ENCODE results near the gene MSRB2. TPM values are rescaled to one million over a fixed set of nuclear protein-coding genes. Genes with fewer than 3 reads are reported as not detected.

Gene MSRB2
- polyA plus RNA-seq, 1 donor from 2014 or later = 15.3 TPM

DNA sequence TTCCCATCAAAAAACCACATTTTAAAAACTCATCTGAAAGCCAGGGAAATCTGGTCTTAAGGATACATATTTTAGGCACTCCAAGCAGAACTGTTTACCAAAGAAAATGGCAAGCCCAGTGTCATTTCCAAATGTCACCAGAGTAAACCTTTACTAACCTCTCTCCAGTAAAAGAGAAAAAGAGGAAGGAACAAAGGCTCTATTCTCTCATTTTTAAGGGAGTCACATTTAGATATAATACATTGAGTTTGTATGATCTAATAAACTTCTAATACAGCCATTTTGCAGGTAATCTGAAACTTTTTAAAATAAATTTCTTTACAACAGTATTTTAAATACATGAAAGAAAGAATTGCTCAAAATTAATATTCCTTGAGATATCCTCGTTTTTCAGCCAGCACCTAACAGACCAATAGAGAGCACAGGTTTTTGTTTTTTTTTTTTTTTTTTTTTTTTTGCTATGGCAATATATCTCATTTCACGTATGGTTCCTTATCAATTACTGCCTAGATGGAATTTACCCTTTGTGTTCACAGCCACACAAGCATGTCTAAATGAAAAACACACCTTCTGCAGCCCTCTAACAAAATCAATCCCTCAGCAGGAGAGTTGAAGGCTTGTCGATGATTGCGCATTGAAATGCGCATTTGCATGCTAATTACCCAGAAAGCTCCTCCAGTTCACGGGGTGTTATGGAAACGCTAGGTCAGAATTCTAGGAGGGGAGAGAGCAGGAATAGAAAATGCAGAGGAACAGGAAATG, 39.8 kb upstream of the MSRB2 start:
- peak overlapping the region; percentile 29 for H3K4me3 ChIP-seq (ENCODE audit: low read length)
- H3K27me3 ChIP-seq (ENCODE audit: insufficient read depth, low read depth, low read length) = no peaks in the 10 kb centered on the region
- no peak overlapping the region for H3K27ac ChIP-seq (ENCODE audit: low read length)
- H3K36me3 ChIP-seq (ENCODE audit: insufficient read depth, low read length) = no peaks in the 10 kb centered on the region
- no peaks in the 10 kb centered on the region for H3K9me3 ChIP-seq (ENCODE audit: low read length)
- H2AFZ ChIP-seq (ENCODE audit: low read depth, low read length) = no peak overlapping the region
- no peak overlapping the region for H3K4me2 ChIP-seq (ENCODE audit: low read length)
- H3K79me2 ChIP-seq (replicated peaks; ENCODE audit: insufficient read depth, low read length) = no peaks in the 10 kb centered on the region
- peaks cover 5% of the 10 kb centered on the region for H3F3A ChIP-seq (ENCODE audit: insufficient read depth, low read length, poor library complexity, severe bottlenecking)
- no peaks in the 10 kb centered on the region for H4K20me1 ChIP-seq (ENCODE audit: insufficient read depth)
- H3K9me2 ChIP-seq (ENCODE audit: insufficient read depth, low read length) = no peaks in the 10 kb centered on the region
- H3K9ac ChIP-seq (ENCODE audit: low read length) = peak overlapping the region; percentile 13
- TF ChIP-seq POLR2AphosphoS5 (IDR thresholded peaks at IDR 0.05) (no peak), REST (IDR thresholded peaks at IDR 0.05; ENCODE audit: borderline replicate concordance) (no peak), TAF1 (IDR thresholded peaks at IDR 0.05; ENCODE audit: low read depth) (no peak), SMC3 (conservative IDR thresholded peaks at IDR 0.05; ENCODE audit: poor library complexity) (no peak), EP300 (conservative IDR thresholded peaks at IDR 0.05; ENCODE audit: poor library complexity, severe bottlenecking) (no peak)
- TF ChIP-seq, protein P1, sequence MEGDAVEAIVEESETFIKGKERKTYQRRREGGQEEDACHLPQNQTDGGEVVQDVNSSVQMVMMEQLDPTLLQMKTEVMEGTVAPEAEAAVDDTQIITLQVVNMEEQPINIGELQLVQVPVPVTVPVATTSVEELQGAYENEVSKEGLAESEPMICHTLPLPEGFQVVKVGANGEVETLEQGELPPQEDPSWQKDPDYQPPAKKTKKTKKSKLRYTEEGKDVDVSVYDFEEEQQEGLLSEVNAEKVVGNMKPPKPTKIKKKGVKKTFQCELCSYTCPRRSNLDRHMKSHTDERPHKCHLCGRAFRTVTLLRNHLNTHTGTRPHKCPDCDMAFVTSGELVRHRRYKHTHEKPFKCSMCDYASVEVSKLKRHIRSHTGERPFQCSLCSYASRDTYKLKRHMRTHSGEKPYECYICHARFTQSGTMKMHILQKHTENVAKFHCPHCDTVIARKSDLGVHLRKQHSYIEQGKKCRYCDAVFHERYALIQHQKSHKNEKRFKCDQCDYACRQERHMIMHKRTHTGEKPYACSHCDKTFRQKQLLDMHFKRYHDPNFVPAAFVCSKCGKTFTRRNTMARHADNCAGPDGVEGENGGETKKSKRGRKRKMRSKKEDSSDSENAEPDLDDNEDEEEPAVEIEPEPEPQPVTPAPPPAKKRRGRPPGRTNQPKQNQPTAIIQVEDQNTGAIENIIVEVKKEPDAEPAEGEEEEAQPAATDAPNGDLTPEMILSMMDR (IDR thresholded peaks at IDR 0.05; ENCODE audit: poor library complexity, severe bottlenecking) = no peak

GRCh38 chr10:23056186-23056579, 39.2 kb upstream of the MSRB2 start:
- H3K9me2 ChIP-seq (ENCODE audit: insufficient read depth, low read length) = no peaks in the 10 kb centered on the region
- no peaks in the 10 kb centered on the region for H3K27me3 ChIP-seq (ENCODE audit: insufficient read depth, low read depth, low read length)
- TF ChIP-seq POLR2AphosphoS5 (IDR thresholded peaks at IDR 0.05) = no peak
- TF ChIP-seq, protein P1 (IDR thresholded peaks at IDR 0.05; ENCODE audit: poor library complexity, severe bottlenecking) = no peak
- TF ChIP-seq TAF1 (IDR thresholded peaks at IDR 0.05; ENCODE audit: low read depth) = no peak
- no peak for TF ChIP-seq RAD21 (conservative IDR thresholded peaks at IDR 0.05)
- no peak for TF ChIP-seq REST (IDR thresholded peaks at IDR 0.05; ENCODE audit: borderline replicate concordance)
- no peak for TF ChIP-seq SMC3 (conservative IDR thresholded peaks at IDR 0.05; ENCODE audit: poor library complexity)
- TF ChIP-seq EZH2 (IDR thresholded peaks at IDR 0.05; ENCODE audit: borderline replicate concordance, insufficient read depth, low read length, poor library complexity, severe bottlenecking) = no peak
- peak overlapping the region; percentile 13 for H3K9ac ChIP-seq (ENCODE audit: low read length)
- H3K27ac ChIP-seq (ENCODE audit: low read length) = no peak overlapping the region
- no peaks in the 10 kb centered on the region for H3K36me3 ChIP-seq (ENCODE audit: insufficient read depth, low read length)
- H3F3A ChIP-seq (ENCODE audit: insufficient read depth, low read length, poor library complexity, severe bottlenecking) = peaks cover 5% of the 10 kb centered on the region
- no peaks in the 10 kb centered on the region for H4K20me1 ChIP-seq (ENCODE audit: insufficient read depth)
- no peak overlapping the region for H2AFZ ChIP-seq (ENCODE audit: low read depth, low read length)
- peak overlapping the region; percentile 29 for H3K4me3 ChIP-seq (ENCODE audit: low read length)
- no peaks in the 10 kb centered on the region for H3K79me2 ChIP-seq (replicated peaks; ENCODE audit: insufficient read depth, low read length)
- no peak overlapping the region for H3K4me2 ChIP-seq (ENCODE audit: low read length)
- H3K9me3 ChIP-seq (ENCODE audit: low read length) = no peaks in the 10 kb centered on the region

Measured in neural cell (in vitro differentiated cells).